Activated effector memory CD4-positive, alpha-beta T cell treated with Interleukin-2 at 50 U/mL for 16 hours (primary cell): Measurements from ENCODE around the gene ACTMAP.
"Not testable (repeated sequence)": the region's sequence is repeated elsewhere in the genome, so short reads cannot be mapped to it uniquely, and the experiment has no call there.

Experiments used
- DNase-seq: peaks from one replicate; pipeline ENCODE4 v3.0.0-alpha.2; 2020

ACTMAP gene

DNA sequence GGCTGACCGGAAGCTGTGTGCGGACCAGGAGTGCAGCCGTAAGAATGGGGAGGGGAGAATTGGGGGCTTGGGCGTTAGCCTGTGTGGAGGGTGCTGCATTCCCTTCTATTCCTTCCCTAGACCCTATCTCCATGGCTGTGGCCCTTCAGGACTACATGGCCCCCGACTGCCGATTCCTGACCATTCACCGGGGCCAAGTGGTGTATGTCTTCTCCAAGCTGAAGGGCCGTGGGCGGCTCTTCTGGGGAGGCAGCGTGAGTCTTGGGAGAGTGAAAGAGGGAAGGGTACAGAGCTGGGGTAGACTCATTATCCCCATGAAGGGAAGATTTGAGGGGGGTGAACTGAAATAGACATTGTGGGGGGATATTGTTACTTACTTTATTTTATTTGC lies 25.4 kb upstream of the ACTMAP start:
- no peak for DNase-seq

DNA sequence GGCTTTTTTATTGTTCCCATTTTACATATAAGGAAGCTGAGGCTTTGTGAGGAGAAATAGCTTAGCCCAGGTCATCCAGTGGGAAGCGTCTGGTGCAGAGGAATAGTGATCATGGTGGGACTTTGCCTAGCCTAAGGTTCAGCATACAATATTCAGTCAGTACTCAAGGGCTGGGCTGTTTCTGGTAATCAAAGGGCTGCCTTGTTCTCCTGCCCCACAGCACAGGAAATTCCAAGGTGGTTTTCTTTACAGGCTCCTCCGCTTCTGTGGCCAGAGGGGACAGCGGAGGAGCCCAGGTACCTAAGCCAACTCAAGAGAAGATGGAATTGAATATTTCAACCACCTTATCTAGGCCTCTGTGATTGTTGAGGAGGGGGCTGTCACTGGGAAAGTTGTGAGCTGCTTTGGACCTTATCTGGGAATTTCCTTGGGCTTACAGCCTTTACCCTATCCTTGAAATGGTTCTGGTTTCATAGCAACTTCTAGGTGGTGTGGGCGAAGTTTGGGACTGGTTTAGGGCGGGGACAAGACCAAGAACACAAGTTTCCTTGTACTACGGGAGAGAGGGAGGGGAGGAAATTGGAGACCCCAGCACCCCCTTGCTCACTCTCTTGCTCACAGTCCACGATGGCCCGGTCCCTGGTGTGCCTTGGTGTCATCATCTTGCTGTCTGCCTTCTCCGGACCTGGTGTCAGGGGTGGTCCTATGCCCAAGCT lies 24.8 kb upstream of the ACTMAP start, which contains the start of gene MIA:
Gene MIA (plus strand): TSS at position 606 of the 716 bp plus-strand sequence. CDS start 22 bp downstream, at position 628.
- DNase-seq = no peak

DNA sequence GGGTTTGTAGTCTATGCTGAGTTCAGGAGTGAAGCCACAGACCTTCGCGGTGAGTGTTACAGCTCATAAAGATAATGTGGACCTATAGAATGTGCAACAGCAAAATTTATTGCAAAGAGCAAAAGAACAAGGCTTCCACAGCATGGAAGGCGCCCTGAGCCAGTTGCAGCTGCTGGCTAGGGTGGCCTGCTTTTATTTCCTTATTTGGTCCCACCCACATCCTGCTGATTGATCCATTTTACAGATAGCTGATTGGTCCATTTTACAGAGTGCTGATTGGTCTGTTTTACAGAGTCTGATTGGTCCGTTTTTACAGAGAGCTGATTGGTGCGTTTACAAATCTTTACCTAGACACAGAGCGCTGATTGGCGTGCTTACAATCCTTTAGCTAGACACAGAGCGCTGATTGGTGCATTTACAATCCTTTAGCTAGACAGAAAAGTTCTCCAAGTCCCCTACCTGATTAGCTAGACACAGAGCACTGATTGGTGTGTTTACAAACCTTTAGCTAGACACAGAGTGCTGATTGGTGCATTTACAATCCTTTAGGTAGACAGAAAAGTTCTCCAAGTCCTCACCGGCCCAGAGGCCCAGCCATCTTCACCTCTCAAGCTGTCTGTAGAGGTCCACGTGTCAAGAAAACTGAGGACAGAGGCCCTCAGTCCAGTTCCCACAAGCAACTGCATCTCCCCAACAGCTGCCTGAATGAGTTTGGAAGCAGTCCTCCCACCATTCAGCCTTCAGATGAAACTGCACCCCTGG lies 21.0 kb upstream of the ACTMAP start:
- DNase-seq = not testable (repeated sequence)

DNA sequence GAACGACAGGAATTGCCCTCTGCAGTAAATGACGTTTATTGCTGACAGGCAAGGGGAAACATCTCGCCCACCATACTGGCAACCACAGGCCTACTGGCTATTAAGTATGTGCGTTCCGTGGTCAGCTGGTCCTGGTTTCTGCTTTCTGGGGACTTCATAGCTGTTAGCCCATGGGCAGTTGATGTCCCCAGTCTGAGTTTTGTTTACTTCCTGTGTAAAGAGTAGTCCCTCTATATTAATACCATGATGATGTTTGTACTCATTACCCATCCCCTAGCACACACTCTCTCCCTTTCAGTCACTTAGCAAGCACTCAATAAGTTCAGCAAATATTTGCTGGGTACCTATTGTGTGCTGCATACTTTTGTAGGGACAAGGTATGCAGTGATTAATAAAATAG lies 18.6 kb upstream of the ACTMAP start:
- no peak for DNase-seq

DNA sequence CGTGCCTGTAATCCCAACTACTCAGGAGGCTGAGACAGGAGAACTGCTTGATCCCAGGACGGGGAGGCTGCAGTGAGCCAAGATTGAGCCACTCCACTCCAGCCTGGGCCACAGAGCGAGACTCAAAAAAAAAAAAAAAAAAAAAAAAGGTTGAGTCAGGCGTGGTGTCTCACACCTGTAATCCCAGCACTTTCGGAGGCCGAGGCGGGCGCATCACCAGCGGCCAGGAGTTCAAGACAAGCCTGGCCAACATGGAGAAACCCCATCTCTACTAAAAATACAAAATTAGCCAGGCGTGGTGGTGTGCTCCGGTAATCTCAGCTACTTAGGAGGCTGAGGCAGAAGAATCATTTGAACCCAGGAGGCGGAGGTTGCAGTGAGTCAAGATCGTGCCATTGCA lies 16.1 kb upstream of the ACTMAP start:
- DNase-seq = not testable (repeated sequence)

DNA sequence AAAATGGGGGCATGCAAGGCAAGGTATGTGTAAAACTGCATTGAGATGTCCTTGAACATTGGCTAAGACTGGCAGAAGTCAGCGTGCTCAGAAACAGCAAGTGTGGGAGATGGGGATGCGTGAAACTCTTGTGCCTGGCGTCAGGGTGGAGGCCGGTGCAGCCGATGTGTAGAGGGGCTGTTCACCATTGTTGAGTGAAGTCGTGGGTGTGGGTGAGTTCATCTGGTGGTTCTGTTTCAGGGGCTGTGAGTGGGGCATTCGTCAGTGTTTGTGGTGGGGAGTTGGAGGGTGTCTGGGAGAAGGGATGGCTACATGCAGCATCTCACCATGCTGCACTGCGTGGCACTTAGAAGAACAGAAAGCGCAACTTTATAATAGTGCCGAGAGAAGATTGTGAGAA lies 13.7 kb upstream of the ACTMAP start:
- DNase-seq = no peak

DNA sequence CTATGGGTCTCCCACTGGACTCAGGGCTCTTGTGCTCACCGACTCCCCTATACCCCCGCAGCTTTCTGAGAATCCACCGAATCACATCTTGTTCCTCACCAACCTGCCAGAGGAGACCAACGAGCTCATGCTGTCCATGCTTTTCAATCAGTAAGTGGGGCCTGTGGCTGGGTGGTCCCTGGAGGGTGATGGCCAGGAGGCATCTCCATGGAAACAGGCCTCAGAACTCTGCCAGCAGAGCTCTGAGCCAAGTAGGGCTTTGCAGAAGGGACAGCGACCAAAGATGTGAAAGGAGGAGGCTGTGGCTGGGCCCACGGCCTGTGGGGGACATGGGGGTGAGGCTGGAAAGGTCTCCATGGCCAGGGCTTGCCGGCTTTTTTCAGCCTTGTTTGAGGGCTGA lies 13.2 kb upstream of the ACTMAP start:
- DNase-seq = no peak

DNA sequence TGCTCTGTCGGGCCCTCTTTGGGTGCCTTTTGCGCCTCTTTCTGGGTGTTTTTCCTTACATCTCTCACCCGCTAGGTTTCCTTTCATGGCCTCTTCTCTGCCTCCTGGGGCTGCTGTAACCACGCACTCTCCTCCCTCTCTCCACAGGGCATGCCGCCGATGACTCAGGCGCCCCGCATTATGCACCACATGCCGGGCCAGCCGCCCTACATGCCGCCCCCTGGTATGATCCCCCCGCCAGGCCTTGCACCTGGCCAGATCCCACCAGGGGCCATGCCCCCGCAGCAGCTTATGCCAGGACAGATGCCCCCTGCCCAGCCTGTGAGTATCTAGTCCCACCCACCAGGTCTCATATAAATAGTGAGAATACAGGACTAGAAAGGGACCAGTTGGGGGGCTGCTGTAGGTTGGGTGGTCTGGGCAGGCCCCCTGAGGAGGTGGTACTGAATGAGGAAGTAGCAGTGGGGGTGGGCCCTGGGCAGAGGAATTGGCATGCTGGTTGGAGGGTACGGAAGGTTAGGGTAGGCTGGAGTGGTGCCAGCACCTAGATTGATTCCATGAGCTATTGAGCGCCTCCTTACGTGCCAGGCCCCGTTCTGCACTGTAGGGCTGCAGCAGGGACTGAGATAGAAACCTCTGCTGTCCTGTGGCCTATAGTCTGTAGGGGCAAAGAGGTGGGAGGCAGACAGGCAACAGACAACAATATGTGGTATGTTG lies 12.6 kb upstream of the ACTMAP start:
- no peak for DNase-seq

DNA sequence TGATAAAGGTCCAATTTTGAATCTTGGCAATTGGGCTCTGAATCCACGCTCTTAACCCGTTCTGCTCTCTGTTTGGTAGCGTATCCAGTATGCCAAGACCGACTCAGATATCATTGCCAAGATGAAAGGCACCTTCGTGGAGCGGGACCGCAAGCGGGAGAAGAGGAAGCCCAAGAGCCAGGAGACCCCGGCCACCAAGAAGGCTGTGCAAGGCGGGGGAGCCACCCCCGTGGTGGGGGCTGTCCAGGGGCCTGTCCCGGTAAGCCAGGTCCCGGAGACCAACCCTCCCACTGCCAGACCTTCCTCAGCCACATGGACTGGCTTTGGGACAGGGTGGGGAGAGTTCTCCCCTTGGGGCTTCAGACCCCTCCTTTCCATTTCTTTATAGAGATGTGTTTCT lies 9.1 kb upstream of the ACTMAP start:
- DNase-seq = no peak

DNA sequence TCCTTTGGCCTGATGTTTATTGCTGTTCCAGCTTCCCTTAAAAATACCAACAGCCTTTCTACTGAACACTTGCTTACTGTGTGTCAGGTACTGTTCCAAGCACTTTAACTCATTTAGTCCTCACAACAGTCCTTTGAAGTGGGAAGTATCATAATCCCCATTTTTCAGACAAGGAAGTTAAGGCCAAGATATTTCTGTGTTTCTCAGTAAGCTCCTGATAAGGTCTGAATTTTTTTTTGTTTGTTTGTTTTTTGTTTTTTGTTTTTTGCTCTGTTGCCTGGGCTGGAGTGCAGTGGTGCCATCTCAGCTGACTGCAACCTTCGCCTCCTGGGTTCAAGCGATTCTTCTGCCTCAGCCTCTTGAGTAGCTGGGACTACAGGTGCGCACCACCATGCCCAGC lies 8.2 kb upstream of the ACTMAP start:
- DNase-seq = no peak

DNA sequence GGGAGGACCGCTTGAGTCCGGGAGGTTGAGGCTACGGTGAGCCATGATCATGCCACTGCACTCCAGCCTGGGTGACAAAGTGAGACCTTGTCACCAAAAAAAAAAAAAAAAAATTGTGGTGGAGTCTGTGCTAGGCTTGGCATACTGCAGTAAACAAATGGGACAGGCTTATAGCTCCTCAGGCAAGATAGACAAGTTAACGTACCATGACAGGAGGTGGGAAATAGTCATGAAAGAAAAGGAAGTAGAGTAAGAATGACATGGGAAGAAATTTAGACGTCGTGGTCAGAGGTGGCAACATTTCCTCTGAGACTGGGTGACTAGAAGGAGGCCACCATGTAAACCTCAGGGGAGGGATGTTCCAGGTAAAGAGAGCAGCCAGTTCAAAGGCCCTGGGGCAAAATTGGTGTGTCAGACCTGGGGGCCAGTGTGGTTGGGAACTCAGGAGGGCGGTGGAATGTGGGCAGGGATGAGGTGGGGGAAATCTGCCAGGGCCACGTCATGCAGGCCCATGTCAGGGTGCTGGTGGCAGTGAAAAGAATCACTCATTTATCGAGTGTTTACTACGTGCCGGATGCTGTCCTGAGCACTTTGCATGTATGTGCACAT lies 6.3 kb upstream of the ACTMAP start:
- DNase-seq = no peak

DNA sequence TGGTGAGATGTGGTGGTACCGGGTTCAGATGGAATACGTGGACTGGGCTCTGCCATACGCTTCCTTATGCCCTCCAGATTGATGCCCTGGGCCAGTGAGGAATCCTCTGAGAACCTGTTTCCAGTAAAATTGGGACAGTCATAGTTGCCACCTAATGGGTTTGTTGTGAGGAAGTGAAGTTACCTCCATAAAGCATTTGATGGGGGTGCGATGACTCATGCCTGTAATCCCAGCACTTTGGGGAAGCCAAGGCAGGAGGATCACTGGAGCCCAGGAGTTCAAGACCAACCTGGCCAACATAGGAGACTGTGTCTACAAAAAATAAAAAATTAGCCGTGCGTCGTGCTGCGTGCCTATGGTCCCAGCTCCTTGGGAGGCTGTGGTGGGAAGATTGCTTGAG lies 5.5 kb upstream of the ACTMAP start:
- no peak for DNase-seq

DNA sequence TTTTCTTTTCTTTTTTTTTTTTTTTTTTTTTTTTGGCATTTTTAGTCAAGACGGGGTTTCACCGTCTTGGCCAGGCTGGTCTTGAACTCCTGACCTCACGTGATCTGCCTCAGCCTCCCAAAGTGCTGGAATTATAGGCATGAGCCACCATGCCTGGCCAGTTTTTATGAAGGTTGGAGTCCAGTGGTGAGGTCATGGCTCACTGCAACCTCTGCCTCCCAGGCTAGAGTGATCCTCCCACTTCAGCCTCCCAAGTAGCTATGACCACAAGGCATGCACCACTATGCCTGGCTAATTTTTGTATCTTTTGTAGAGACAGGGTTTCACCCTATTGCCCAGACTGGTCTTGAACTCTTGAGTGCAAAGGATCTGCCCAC lies 5.0 kb upstream of the ACTMAP start:
- DNase-seq = no peak

DNA sequence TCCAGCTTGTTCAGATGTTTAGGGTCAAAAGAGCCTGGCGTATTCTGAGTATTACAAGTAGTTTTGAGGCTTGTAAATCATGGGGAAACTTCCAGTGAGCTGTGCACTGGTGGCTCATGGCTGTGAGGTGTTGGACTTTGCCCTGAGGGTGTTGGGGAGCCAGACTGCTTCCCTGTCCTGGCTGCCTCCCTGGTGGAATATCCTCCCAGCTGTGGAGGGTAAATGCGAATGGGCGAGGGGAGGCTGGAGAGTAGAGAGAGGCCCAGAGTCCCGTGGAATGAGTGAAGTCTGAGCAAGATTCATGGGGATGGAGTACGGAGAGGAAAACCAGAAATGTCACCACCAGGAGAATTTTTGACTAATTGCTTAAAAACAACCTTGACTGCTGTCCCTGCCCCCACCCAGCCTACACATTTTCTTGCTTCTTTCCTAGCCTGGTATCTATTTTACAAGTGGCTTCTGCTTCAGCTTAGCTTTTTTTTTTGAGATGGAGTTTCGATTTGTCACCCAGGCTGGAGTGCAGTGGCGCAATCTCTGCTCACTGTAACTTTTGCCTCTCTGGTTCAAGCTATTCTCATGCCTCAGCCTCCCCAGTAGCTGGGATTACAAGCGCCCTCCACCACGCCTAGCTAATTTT lies 4.5 kb upstream of the ACTMAP start:
- DNase-seq = no peak

DNA sequence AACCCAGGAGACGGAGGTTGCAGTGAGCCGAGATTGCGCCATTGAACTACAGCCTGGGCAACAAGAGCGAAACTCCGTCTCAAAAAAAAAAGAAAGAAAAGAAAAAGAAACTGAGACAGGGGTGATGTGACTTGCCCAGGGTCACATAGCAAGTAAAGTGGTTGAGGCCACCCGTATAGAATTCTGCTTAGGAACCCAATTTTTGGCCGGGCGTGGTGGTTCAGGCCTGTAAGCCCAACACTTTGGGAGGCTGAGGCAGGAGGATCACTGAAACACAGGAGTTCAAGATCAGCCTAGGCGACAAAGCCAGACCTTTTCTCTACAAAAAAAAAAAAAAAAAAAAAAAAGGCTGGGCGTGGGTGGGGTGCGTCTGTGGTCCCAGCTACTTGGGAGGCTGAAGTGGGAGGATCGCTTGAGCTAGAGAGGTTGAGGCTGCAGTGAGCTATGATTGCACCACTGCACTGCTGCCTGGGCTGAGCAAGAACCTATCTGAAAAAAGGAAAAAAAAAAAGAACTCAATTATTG lies 2.0 kb upstream of the ACTMAP start:
- DNase-seq = no peak

DNA sequence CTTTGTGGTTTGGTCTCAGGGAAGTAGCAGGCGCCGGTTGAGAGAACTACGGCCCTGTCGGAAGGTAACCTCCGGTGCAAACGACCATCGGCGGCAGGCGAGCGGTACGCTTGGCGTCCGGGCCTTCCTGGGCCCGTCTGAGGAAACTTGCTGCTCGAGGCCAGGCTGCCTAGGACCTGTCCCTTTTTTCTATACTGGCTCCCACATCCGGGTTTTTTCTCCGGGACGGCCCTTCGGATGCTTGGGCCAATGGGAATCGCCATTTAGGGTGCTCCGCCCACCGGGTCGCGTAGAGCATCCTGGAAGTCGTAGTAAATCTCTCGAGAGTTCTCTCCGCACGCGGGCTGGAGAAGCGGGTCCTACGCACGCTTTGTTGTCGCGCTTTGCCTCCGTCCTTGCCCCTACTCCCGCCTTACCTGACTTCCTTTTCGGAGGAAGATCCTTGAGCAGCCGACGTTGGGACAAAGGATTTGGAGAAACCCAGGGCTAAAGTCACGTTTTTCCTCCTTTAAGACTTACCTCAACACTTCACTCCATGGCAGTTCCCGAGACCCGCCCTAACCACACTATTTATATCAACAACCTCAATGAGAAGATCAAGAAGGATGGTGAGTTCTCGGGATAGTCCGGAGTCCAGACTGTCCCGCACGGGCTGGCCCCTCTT lies 729 bp upstream of the ACTMAP start, which contains the start of gene SNRPA:
Gene SNRPA (plus strand): TSS at position 330 of the 664 bp plus-strand sequence. CDS start 206 bp downstream, at position 536.
- peak; percentile 94 for DNase-seq

DNA sequence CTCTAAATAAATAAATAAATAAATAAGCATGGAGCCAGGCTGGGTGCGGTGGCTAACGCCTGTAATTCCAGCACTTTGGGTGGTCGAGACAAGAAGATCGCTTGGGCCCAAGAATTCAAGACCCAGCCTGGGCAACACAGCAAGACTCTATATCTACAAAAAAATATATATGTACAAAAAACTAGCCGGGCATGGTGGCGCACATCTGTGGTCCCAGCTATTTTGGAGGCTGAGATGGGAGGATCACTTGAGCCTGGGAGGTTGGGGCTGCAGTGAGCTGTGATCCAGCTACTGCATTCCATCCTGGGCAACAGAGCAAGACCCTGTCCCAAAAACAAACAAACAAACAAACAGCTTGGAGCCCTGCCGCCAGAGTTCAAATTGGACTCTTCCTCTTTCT lies 2.7 kb downstream of the ACTMAP start:
- no peak for DNase-seq

DNA sequence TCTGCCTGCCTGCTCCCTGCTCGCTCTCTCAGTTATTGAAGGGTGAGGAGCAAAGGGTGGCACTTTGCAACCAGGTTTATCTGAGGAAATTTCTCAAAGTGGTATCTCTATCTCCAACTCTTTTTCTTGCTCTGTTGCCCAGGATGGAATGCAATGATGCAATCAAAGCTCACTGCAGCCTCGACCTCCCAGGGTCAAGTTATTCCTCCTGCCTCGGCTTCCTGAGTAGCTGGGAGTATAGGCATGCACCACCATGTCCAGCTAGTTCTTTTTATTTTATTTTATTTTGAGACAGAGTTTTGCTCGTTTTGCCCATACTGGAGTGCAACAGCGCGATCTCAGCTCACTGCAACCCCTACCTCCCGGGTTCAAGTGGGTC lies 4.9 kb downstream of the ACTMAP start:
- DNase-seq = no peak

DNA sequence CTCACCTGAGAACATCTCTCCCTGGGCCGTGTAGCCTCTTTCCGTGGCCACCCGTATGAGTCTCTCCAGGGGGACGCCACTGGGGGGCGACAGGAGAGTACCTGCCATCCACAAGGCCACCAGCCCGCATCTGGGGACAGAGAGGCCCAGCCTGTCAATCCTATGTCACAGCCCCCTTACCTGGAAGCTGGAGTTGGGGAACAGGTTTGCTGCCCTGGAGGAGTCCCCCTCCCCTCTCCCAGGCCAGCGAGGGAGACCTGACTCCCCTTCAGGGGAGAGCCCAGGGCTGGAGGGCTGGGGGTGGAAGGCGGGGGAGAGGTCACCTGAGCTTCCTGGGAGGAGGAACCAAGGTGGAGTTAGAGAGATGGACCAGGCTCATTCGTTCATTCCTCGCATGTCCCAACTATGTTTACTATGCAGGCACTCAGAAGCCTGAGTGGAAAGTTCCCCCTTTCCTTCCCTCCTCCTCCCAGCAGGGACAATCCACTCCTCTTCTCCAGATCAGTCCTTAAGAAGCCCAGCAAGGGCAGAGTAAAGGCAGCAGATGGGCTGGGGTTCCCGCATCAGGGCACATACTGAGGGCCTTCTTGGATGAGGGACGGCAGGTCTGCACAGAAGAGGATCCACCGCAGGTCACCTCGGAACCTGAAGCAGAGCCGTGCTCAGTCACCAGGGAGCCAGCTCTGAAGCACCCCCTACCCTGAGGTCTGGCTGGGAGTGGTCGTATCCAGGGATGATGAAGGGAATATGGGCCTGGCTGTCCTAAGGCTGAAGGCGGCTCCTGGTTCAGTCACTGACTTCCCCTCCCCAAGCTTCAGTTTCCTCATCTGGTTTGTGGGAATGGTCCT lies 5.5 kb downstream of the ACTMAP start:
- no peak for DNase-seq

DNA sequence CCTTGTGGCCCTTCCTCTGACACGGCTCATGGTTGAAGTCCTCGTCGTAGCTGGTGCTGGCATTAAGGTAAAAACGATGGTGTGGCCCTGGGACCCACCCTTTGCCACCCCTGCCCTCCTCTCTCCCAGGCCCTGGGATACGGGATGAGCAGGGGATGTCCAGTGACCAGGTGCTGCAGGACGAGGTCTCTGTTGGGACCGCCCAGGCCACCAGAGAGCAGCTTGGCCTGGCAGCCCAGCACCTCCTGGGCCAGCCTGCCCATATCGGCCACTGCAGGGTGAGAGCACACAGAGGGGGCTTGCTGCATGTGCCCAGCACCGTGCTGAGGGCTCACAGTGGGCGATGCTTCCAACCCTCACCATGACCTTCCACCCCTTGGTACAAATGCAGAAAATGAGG lies 6.4 kb downstream of the ACTMAP start:
- no peak for DNase-seq

DNA sequence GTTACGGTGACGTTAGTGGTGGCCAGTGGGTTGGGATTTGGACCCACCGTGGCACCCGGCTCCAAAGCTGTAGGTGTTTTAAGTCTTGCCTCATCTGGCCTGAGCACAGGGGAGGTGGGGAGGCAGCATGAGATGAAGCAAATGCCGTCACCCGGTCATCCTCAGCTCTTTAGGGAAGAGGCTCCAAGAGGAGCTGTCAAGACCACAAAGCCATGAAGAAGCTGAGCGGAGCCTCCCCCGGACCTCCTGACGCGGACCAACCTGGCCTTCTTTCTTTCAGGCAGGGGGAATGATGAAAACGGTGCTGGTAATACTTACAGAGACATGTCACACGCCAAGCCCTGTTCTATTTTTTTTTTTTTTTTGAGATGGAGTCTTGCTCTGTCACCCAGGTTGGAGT lies 7.4 kb downstream of the ACTMAP start:
- DNase-seq = no peak
